Right ventricle myocardium inferior (tissue), 1 donor: ENCODE measurements around the gene NTSR1. TPM values are rescaled to one million over a fixed set of nuclear protein-coding genes. Genes with fewer than 3 reads are reported as not detected.

Source experiments
- ATAC-seq: fragments of 200-7000 bp; cut with Tn5 transposase; one replicate; pipeline ENCODE4 v1.9.1; 2020; ENCODE audit warnings: mild to moderate bottlenecking, moderate library complexity
- DNase-seq: peaks from one replicate; pipeline ENCODE4 v3.0.0; 2021; ENCODE audit errors: missing footprints
- intact Hi-C: fragments of 100-400 bp; cut with DNase I; formaldehyde crosslinking; loops from one replicate; pipeline ENCODE4 v1.11.0; 2022
- total RNA-seq: library from RNA; stranded (reverse); fragmentation: NEBNext Ultra II Directional; extraction: Animal tissue kit (Norgen Biotek cat#: 25700); gene quantifications from one replicate; pipeline ENCODE4 v1.2.1, GENCODE V29; 2021
- donor health status: DM: no; HTN: yes; CAD: no; lungs with severe emphysema.

Gene NTSR1
- total RNA-seq, 1 donor from 2014 or later: not detected

GRCh38 chr20:62759981-62760431 is 51.4 kb downstream of the NTSR1 start:
- DNase-seq: peak; percentile 64
- ATAC-seq: no peak
- intact Hi-C loops: no loop called here

- intact Hi-C loops: no loop called here
- no peak for ATAC-seq
- DNase-seq: peak; percentile 55
These were observed 51.8 kb downstream of the NTSR1 start for GRCh38 chr20:62760471-62760855.

GRCh38 chr20:62760856-62761758 is 52.5 kb downstream of the NTSR1 start:
- DNase-seq (peak; percentile 59), ATAC-seq (no peak)
- intact Hi-C loops: no loop called here

GRCh38 chr20:62761759-62762131 is 53.1 kb downstream of the NTSR1 start:
- intact Hi-C loops: no loop called here
- DNase-seq (peak; percentile 30), ATAC-seq (no peak)

- intact Hi-C loops: no loop called here
- ATAC-seq (no peak), DNase-seq (peak; percentile 44)
These were observed 53.7 kb downstream of the NTSR1 start for GRCh38 chr20:62762376-62762775.

GRCh38 chr20:62762801-62763368 is 54.2 kb downstream of the NTSR1 start:
- DNase-seq (peak; percentile 15), ATAC-seq (no peak)
- intact Hi-C loops: no loop called here

- intact Hi-C loops: no loop called here
- no peak for ATAC-seq
- peak; percentile 9 for DNase-seq
These were observed 54.8 kb downstream of the NTSR1 start for GRCh38 chr20:62763404-62763803.

GRCh38 chr20:62764156-62764935 is 55.7 kb downstream of the NTSR1 start:
- DNase-seq (peak; percentile 70), ATAC-seq (no peak)
- intact Hi-C loops: no loop called here

- ATAC-seq (no peak), DNase-seq (no peak)
- intact Hi-C loops: loop anchor here (5.0 kb wide), 1 partner anchor 53 kb away; no protein-coding TSS in a partner anchor
These were observed 56.4 kb downstream of the NTSR1 start for GRCh38 chr20:62765021-62765420.

- intact Hi-C loops: loop anchor here (5.0 kb wide), 1 partner anchor 53 kb away; no protein-coding TSS in a partner anchor
- DNase-seq (peak; percentile 44), ATAC-seq (no peak)
These were observed 56.9 kb downstream of the NTSR1 start for GRCh38 chr20:62765432-62766070.

- no peak for ATAC-seq
- intact Hi-C loops: loop anchor here (5.0 kb wide), 1 partner anchor 54 kb away; no protein-coding TSS in a partner anchor
- DNase-seq: no peak
These were observed 57.4 kb downstream of the NTSR1 start for GRCh38 chr20:62766071-62766450.

GRCh38 chr20:62766716-62767115 is 58.1 kb downstream of the NTSR1 start:
- intact Hi-C loops: loop anchor here (5.0 kb wide), 1 partner anchor 54 kb away; no protein-coding TSS in a partner anchor
- no peak for ATAC-seq
- DNase-seq: peak; percentile 52

- DNase-seq: no peak
- intact Hi-C loops: loop anchor here (5.0 kb wide), 1 partner anchor 56 kb away; no protein-coding TSS in a partner anchor
- ATAC-seq: no peak
These were observed 59.6 kb downstream of the NTSR1 start for GRCh38 chr20:62768234-62768546.

GRCh38 chr20:62768551-62769287 is 60.1 kb downstream of the NTSR1 start:
- ATAC-seq (no peak), DNase-seq (peak; percentile 53)
- intact Hi-C loops: loop anchor here (5.0 kb wide), 1 partner anchor 56 kb away; no protein-coding TSS in a partner anchor

- intact Hi-C loops: loop anchor here (5.0 kb wide), 1 partner anchor 57 kb away; no protein-coding TSS in a partner anchor
- ATAC-seq: no peak
These were observed 60.9 kb downstream of the NTSR1 start for GRCh38 chr20:62769346-62770071.

GRCh38 chr20:62770111-62770910 is 61.7 kb downstream of the NTSR1 start:
- no peak for ATAC-seq
- intact Hi-C loops: no loop called here
- DNase-seq: peak; percentile 20

More at GRCh38 chr20:62769346-62770071, 60.9 kb downstream of the NTSR1 start:
- peak; percentile 32 for DNase-seq

GRCh38 chr20:62770916-62771315 is 62.3 kb downstream of the NTSR1 start:
- intact Hi-C loops: no loop called here
- no peak for ATAC-seq
- DNase-seq: peak; percentile 25
